OCI-LY7 (cell line): ENCODE results near the gene JRKL.

Source experiments
- CTCF ChIP-seq: fragments of 200-600 bp; sonication (generic); conservative IDR thresholded peaks from 2 replicates; pipeline ENCODE4 v1.5.1; 2014; ENCODE audit warnings: mild to moderate bottlenecking, antibody characterized with exemption, low read length, moderate library complexity, mixed read lengths
- EZH2phosphoT487 ChIP-seq: fragments of 200-600 bp; sonication (generic); IDR thresholded peaks from 2 replicates; pipeline ENCODE4 v1.6.1; 2018; ENCODE audit warnings: low read depth, borderline replicate concordance, mild to moderate bottlenecking, mixed run types, antibody characterized with exemption, low read length, moderate library complexity, mixed read lengths

GRCh38 chr11:96394773-96395172 lies 5.0 kb downstream of the JRKL start:
- TF ChIP-seq CTCF = no peak
- no peak for TF ChIP-seq EZH2phosphoT487
